NB4 (cell line): ENCODE results near the gene CEP290.

Experiments used
- DNase-seq: peaks from one replicate; pipeline ENCODE4 v3.0.0; 2010; ENCODE audit warnings: low read depth
- H3K4me3 ChIP-seq: one replicate; pipeline ENCODE4 v1.5.1; 2011; ENCODE audit warnings: mild to moderate bottlenecking, low read depth, low read length, moderate library complexity
- CTCF ChIP-seq: IDR thresholded peaks from one replicate; pipeline ENCODE4 v1.5.1; 2012; ENCODE audit warnings: low read depth, low read length
- MAX ChIP-seq: IDR thresholded peaks from 2 replicates; pipeline ENCODE4 v1.6.1; 2011; ENCODE audit warnings: low read depth, low read length
- MYC ChIP-seq: IDR thresholded peaks from 2 replicates; pipeline ENCODE4 v1.6.1; 2011; ENCODE audit warnings: low read depth, low read length
- POLR2A ChIP-seq: IDR thresholded peaks from 2 replicates; pipeline ENCODE4 v1.6.1; 2011; ENCODE audit warnings: mild to moderate bottlenecking; ENCODE audit not compliant: insufficient read length; ENCODE audit errors: extremely low read depth

CEP290 gene

GRCh38 chr12:88056571-88056970 is 85.3 kb downstream of the CEP290 start:
- no peak for TF ChIP-seq MAX
- TF ChIP-seq CTCF, result no peak
- TF ChIP-seq MYC, result no peak
- no peak for TF ChIP-seq POLR2A
- no peak overlapping the region for H3K4me3 ChIP-seq
- no peak for DNase-seq

- no peak overlapping the region for H3K4me3 ChIP-seq
- TF ChIP-seq CTCF, result peak; percentile 65
- no peak for TF ChIP-seq MYC
- TF ChIP-seq POLR2A, result no peak
- DNase-seq, result peak; percentile 60
Measured at GRCh38 chr12:88052686-88053085, 89.2 kb downstream of the CEP290 start.

DNA sequence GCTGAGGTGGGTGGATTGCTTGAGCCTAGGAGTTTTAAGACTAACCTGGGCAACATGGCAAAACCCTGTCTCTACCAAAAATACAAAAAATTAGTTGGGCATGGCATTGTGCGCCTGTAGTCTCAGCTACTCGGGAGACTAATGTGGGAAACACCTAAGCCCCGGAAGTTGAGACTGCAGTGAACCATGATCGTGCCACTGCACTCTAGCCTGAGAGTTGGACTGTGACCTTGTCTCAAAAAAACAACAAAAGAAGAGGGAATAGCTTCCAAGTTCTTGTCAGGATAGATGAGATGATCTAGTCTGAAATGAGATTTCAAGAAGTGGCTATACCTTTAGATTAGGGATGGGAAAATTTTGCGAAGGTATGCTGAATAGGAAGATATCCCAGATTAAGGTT is 97.9 kb downstream of the CEP290 start:
- no peak for DNase-seq
- TF ChIP-seq MYC, result no peak
- no peak for TF ChIP-seq MAX
- TF ChIP-seq CTCF, result no peak
- no peak for TF ChIP-seq POLR2A
- H3K4me3 ChIP-seq, result no peak overlapping the region

GRCh38 chr12:88037770-88038169 is 104.1 kb downstream of the CEP290 start:
- DNase-seq, result no peak
- TF ChIP-seq MAX (no peak), CTCF (no peak), MYC (no peak), POLR2A (no peak)
- H3K4me3 ChIP-seq, result peak overlapping the region; percentile 95

- H3K4me3 ChIP-seq, result peak overlapping the region; percentile 95
- DNase-seq, result peak; percentile 64
- TF ChIP-seq CTCF (no peak), POLR2A (no peak)
Measured at GRCh38 chr12:88036353-88036965, 105.4 kb downstream of the CEP290 start.

- DNase-seq, result no peak
- H3K4me3 ChIP-seq, result peak overlapping the region; percentile 95
- TF ChIP-seq MAX (no peak), MYC (no peak), CTCF (no peak)
Measured at GRCh38 chr12:88035907-88036289, 106.0 kb downstream of the CEP290 start.
